Activated CD4-positive, CD25-positive, alpha-beta regulatory T cell (primary cell): ENCODE measurements around the gene THSD4.

ENCODE experiments used
- DNase-seq, 4 experiments: peaks; one replicate each; lab custom pipeline; 2025; lab: John Stamatoyannopoulos, UW

THSD4 gene

GRCh38 chr15:71329497-71330260 lies 214.4 kb downstream of the THSD4 start:
- DNase-seq, result no peak

GRCh38 chr15:71330638-71331162 lies 215.4 kb downstream of the THSD4 start:
- no peak for DNase-seq

GRCh38 chr15:71331173-71331572 lies 215.9 kb downstream of the THSD4 start:
- DNase-seq, result no peak

- DNase-seq, result no peak
These were observed 217.2 kb downstream of the THSD4 start for GRCh38 chr15:71332431-71333004.

GRCh38 chr15:71333136-71333700 lies 217.9 kb downstream of the THSD4 start:
- DNase-seq, result no peak

- DNase-seq, result no peak
These were observed 218.6 kb downstream of the THSD4 start for GRCh38 chr15:71333839-71334238.

- no peak for DNase-seq
These were observed 219.2 kb downstream of the THSD4 start for GRCh38 chr15:71334434-71334833.

- no peak for DNase-seq
These were observed 219.6 kb downstream of the THSD4 start for GRCh38 chr15:71334873-71335272.

GRCh38 chr15:71335591-71335990 lies 220.3 kb downstream of the THSD4 start:
- no peak for DNase-seq

GRCh38 chr15:71336671-71337070 lies 221.4 kb downstream of the THSD4 start:
- DNase-seq, result no peak

- DNase-seq, result no peak
These were observed 222.1 kb downstream of the THSD4 start for GRCh38 chr15:71337197-71337845.

GRCh38 chr15:71338265-71338664 lies 223.0 kb downstream of the THSD4 start:
- DNase-seq, result no peak

- DNase-seq, result no peak
These were observed 223.7 kb downstream of the THSD4 start for GRCh38 chr15:71338827-71339542.

- DNase-seq, result no peak
These were observed 226.7 kb downstream of the THSD4 start for GRCh38 chr15:71341811-71342550.

GRCh38 chr15:71342658-71343057 lies 227.4 kb downstream of the THSD4 start:
- DNase-seq, result no peak

GRCh38 chr15:71344316-71344715 lies 229.0 kb downstream of the THSD4 start:
- DNase-seq, result no peak

- no peak for DNase-seq
These were observed 229.9 kb downstream of the THSD4 start for GRCh38 chr15:71345186-71345585.

- DNase-seq, result no peak
These were observed 231.2 kb downstream of the THSD4 start for GRCh38 chr15:71346464-71346863.

- no peak for DNase-seq
These were observed 233.3 kb downstream of the THSD4 start for GRCh38 chr15:71348597-71348996.

GRCh38 chr15:71349336-71349735 lies 234.1 kb downstream of the THSD4 start:
- DNase-seq, result no peak
